ENCODE data around the gene CFL1.

CFL1 gene

DNA sequence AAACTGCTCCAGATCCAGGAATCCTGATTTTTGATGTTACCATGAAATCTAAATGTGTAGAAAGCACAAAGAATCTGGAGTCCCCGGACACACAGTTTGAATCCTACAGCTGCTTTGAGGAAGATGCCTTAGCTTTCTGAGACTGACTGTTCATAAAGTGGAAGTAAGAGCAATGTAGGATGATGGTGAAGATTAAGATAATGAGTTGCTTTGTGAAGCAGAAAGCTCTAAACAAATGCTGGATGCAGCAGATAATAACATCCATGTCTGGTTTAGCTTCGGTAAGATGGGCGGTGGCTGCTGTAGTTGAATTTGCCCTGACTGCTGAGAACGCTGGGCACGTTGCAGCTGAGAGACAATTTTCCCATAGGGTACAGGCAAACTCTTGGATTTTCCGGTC is 51.0 kb downstream of the CFL1 start:
- no peak for DNase-seq (ENCODE audit: low read depth, low spot score)
- TF ChIP-seq, protein P1, sequence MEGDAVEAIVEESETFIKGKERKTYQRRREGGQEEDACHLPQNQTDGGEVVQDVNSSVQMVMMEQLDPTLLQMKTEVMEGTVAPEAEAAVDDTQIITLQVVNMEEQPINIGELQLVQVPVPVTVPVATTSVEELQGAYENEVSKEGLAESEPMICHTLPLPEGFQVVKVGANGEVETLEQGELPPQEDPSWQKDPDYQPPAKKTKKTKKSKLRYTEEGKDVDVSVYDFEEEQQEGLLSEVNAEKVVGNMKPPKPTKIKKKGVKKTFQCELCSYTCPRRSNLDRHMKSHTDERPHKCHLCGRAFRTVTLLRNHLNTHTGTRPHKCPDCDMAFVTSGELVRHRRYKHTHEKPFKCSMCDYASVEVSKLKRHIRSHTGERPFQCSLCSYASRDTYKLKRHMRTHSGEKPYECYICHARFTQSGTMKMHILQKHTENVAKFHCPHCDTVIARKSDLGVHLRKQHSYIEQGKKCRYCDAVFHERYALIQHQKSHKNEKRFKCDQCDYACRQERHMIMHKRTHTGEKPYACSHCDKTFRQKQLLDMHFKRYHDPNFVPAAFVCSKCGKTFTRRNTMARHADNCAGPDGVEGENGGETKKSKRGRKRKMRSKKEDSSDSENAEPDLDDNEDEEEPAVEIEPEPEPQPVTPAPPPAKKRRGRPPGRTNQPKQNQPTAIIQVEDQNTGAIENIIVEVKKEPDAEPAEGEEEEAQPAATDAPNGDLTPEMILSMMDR (IDR thresholded peaks at IDR 0.05; ENCODE audit: low read depth, low read length) = no peak
- in situ Hi-C loops (cut with HindIII; ENCODE audit: low sequenced_read_pairs) = no loop called here
- H3K4me3 ChIP-seq (ENCODE audit: low read depth, low read length) = no peak overlapping the region

Data from astrocyte of the spinal cord (primary cell).